OCI-LY1 (cell line): ENCODE measurements around the gene MRPL58.

Experiments used
- EZH2 ChIP-seq: fragments of 200-600 bp; sonication (generic), shearing (Covaris generic); IDR thresholded peaks from 2 replicates; pipeline ENCODE4 v1.8.0; 2017; ENCODE audit warnings: borderline replicate concordance, mixed run types, mild to moderate bottlenecking, antibody characterized with exemption, low read length, moderate library complexity, mixed read lengths
- TF ChIP-seq, protein P1 (sequence below): fragments of 200-600 bp; sonication (generic), shearing (Covaris generic); IDR thresholded peaks from 2 replicates; pipeline ENCODE4 v1.5.1; 2017; ENCODE audit warnings: mild to moderate bottlenecking, antibody characterized with exemption, low read length, moderate library complexity, mixed read lengths

GRCh38 chr17:75046407-75047289 lies 34.2 kb downstream of the MRPL58 start, which contains the start of the genes ATP5PD and KCTD2:
- TF ChIP-seq, protein P1, sequence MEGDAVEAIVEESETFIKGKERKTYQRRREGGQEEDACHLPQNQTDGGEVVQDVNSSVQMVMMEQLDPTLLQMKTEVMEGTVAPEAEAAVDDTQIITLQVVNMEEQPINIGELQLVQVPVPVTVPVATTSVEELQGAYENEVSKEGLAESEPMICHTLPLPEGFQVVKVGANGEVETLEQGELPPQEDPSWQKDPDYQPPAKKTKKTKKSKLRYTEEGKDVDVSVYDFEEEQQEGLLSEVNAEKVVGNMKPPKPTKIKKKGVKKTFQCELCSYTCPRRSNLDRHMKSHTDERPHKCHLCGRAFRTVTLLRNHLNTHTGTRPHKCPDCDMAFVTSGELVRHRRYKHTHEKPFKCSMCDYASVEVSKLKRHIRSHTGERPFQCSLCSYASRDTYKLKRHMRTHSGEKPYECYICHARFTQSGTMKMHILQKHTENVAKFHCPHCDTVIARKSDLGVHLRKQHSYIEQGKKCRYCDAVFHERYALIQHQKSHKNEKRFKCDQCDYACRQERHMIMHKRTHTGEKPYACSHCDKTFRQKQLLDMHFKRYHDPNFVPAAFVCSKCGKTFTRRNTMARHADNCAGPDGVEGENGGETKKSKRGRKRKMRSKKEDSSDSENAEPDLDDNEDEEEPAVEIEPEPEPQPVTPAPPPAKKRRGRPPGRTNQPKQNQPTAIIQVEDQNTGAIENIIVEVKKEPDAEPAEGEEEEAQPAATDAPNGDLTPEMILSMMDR, result no peak
- no peak for TF ChIP-seq EZH2
